Measurements from ENCODE around the gene DIAPH3.

GRCh38 chr13:59643364-59643841 lies 520.3 kb downstream of the DIAPH3 start:
- TF ChIP-seq, protein P1, sequence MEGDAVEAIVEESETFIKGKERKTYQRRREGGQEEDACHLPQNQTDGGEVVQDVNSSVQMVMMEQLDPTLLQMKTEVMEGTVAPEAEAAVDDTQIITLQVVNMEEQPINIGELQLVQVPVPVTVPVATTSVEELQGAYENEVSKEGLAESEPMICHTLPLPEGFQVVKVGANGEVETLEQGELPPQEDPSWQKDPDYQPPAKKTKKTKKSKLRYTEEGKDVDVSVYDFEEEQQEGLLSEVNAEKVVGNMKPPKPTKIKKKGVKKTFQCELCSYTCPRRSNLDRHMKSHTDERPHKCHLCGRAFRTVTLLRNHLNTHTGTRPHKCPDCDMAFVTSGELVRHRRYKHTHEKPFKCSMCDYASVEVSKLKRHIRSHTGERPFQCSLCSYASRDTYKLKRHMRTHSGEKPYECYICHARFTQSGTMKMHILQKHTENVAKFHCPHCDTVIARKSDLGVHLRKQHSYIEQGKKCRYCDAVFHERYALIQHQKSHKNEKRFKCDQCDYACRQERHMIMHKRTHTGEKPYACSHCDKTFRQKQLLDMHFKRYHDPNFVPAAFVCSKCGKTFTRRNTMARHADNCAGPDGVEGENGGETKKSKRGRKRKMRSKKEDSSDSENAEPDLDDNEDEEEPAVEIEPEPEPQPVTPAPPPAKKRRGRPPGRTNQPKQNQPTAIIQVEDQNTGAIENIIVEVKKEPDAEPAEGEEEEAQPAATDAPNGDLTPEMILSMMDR (IDR thresholded peaks at IDR 0.05), result no peak
- no peak for TF ChIP-seq EZH2 (IDR thresholded peaks at IDR 0.05; ENCODE audit: borderline replicate concordance, insufficient read depth, low read depth, low read length, poor library complexity, severe bottlenecking)
